Activated T-helper 1 cell treated with anti-CD3 and anti-CD28 coated beads, Interleukin-12 subunit alpha, Interleukin-12 subunit beta, Interleukin-2, Interleukin-4 antibody, amounts not matched to agents 30 ng/mL and 10 ng/mL and 1 ng/mL, durations not matched to agents 14 hours and 24 hours and 36 hours (primary cell): ENCODE results near the gene ZNF487. TPM values are rescaled to one million over a fixed set of nuclear protein-coding genes. Genes with fewer than 3 reads are reported as not detected.

Experiments used
- DNase-seq: peaks from one replicate; pipeline ENCODE4 v3.0.0; 2021; ENCODE audit warnings: low spot score
- H3K27ac Mint-ChIP-seq: one replicate; pipeline ENCODE4 v1.8.0; 2021; ENCODE audit warnings: mild to moderate bottlenecking, mixed read lengths
- H3K27me3 Mint-ChIP-seq: one replicate; pipeline ENCODE4 v1.8.0; 2022; ENCODE audit warnings: mild to moderate bottlenecking, moderate library complexity, mixed read lengths; ENCODE audit not compliant: insufficient read depth
- H3K36me3 Mint-ChIP-seq: one replicate; pipeline ENCODE4 v1.8.0; 2021; ENCODE audit warnings: low read depth, mixed read lengths
- H3K4me1 Mint-ChIP-seq: one replicate; pipeline ENCODE4 v1.8.0; 2021; ENCODE audit warnings: low read depth, mixed read lengths
- H3K4me3 Mint-ChIP-seq: one replicate; pipeline ENCODE4 v1.8.0; 2021; ENCODE audit warnings: mild to moderate bottlenecking, moderate library complexity, mixed read lengths
- H3K9me3 Mint-ChIP-seq: one replicate; pipeline ENCODE4 v1.8.0; 2021; ENCODE audit warnings: mixed read lengths
- intact Hi-C: fragments of 100-400 bp; cut with micrococcal nuclease; formaldehyde crosslinking; loops from one replicate; pipeline ENCODE4 v1.15.1; 2024
- total RNA-seq: library from RNA; stranded (reverse); gene quantifications from 2 replicates; pipeline ENCODE4 v1.2.3, GENCODE V29; 2022

The ZNF487 gene
- total RNA-seq, 1 donor from 2014 or later, result 1.8 TPM

DNA sequence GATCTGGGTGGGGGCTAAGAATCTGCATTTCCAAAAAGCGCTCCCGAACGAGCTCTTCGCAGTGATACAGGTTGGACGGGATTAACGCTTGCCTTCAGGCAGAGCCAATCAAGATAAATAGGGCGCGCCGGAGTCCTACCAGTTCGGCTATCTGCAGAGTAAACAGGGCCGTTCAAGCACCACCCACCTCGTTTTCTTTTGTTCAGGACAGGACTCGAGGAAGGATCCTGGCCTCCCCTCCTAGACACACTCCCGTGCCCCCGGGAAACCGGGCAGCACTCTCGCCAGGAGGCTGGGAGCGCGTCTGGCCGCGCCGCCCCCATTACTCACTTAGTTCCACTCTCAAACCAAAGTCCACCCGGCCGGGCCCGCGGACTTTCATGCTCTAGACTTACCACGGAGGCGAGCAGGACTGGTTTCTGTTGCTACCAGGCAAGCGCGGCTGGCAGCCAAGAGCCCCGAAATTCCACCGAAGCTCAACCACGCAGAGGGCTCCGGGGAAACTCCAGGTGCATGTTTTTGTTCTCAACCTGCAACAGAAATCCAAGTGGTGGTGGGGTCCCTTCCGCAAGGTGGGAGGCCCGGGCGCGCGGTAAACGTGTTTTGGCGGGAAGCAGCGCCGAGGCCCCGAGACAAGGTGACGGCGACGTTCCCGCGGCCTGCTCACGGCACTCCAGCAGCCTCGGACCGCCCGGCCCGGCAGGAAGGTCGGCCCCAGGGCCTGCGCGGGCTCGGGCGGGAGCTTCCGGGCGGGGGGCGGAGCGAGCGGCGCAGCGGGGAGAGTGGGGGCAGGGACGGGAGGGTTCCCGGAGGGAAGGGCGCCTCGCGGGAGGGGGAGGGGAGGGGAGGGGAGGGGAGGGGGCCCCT, 40.6 kb upstream of the ZNF487 start:
- H3K4me1 Mint-ChIP-seq, result peaks cover 82% of the 10 kb centered on the region
- DNase-seq, result peak; percentile 71
- H3K27ac Mint-ChIP-seq, result peak overlapping the region; percentile 96
- H3K36me3 Mint-ChIP-seq, result peaks cover 62% of the 10 kb centered on the region
- no peaks in the 10 kb centered on the region for H3K9me3 Mint-ChIP-seq
- peak overlapping the region; percentile 90 for H3K4me3 Mint-ChIP-seq
- intact Hi-C loops, result loop anchor here (2.0 to 10.0 kb wide), 3 partner anchors 104 to 611 kb away; partner anchors contain the start of genes BMS1 and CSGALNACT2
- H3K27me3 Mint-ChIP-seq, result no peaks in the 10 kb centered on the region

DNA sequence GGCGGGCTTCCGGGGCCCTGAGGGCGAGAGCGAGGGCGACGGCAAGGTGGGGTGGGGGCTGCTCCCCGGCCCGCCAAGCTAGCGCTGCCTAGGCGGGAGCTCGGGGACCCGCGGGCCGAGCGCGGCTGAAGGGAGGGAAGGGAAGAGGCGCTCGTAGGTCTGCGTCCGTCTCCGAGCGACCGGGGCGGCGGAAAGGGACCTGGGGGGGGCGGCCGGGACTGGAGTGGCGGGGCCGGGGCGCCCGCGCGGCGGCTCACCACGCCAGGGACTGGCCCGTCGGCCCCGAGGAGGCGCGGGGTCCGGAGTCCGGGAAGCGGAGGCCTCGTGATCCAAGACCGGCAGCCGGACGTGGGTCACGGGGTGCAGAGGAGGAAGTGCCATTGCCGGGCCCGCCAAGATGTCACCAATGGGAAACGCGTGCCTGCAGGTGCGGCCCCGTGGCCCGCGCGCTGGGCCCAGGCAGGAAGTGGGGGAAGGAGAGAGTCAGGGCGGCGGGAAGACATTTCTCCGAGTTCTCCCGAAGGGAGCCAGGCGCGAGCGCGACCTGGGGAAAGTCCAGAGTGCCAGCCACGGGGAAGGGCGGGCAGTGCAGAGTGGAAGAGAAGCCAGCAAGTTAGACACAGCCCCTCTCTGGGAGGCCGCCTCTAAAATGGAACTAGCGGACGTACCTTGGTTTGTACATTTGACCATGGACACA, 39.8 kb upstream of the ZNF487 start:
- intact Hi-C loops, result loop anchor here (1.0 to 10.0 kb wide), 7 partner anchors 10 to 612 kb away; partner anchors contain the start of genes BMS1 and CSGALNACT2
- H3K36me3 Mint-ChIP-seq, result peaks cover 57% of the 10 kb centered on the region
- H3K27ac Mint-ChIP-seq, result peak overlapping the region; percentile 94
- no peaks in the 10 kb centered on the region for H3K9me3 Mint-ChIP-seq
- H3K27me3 Mint-ChIP-seq, result no peaks in the 10 kb centered on the region
- peak; percentile 81 for DNase-seq
- H3K4me1 Mint-ChIP-seq, result peaks cover 83% of the 10 kb centered on the region
- H3K4me3 Mint-ChIP-seq, result peak overlapping the region; percentile 90

DNA sequence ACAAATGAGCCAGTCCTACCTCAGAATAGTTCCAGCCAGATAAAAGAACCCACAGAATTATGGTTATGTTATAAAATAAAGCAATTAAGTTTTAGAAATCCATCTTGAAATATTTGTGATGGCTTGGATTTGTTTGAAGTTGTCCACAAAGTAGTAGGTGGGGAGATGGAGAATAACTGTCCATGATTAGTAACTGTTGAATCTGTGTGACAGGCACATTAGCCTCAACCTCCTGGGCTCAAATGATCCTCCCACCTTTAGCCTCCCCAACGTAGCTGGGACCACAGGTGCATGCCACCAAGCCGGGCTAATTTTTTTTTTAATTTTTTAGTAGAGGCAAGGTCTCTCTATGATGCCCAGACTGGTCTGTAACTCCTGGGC, 38.0 kb upstream of the ZNF487 start:
- intact Hi-C loops, result loop anchor here (2.0 to 10.0 kb wide), 3 partner anchors 107 to 760 kb away; partner anchors contain the start of genes BMS1 and ZNF33B
- Mint-ChIP-seq H3K9me3 (no peaks in the 10 kb centered on the region), H3K27me3 (no peaks in the 10 kb centered on the region), H3K4me1 (peaks cover 83% of the 10 kb centered on the region), H3K36me3 (peaks cover 53% of the 10 kb centered on the region), H3K27ac (peak overlapping the region; percentile 94), H3K4me3 (peak overlapping the region; percentile 90)
- no peak for DNase-seq

DNA sequence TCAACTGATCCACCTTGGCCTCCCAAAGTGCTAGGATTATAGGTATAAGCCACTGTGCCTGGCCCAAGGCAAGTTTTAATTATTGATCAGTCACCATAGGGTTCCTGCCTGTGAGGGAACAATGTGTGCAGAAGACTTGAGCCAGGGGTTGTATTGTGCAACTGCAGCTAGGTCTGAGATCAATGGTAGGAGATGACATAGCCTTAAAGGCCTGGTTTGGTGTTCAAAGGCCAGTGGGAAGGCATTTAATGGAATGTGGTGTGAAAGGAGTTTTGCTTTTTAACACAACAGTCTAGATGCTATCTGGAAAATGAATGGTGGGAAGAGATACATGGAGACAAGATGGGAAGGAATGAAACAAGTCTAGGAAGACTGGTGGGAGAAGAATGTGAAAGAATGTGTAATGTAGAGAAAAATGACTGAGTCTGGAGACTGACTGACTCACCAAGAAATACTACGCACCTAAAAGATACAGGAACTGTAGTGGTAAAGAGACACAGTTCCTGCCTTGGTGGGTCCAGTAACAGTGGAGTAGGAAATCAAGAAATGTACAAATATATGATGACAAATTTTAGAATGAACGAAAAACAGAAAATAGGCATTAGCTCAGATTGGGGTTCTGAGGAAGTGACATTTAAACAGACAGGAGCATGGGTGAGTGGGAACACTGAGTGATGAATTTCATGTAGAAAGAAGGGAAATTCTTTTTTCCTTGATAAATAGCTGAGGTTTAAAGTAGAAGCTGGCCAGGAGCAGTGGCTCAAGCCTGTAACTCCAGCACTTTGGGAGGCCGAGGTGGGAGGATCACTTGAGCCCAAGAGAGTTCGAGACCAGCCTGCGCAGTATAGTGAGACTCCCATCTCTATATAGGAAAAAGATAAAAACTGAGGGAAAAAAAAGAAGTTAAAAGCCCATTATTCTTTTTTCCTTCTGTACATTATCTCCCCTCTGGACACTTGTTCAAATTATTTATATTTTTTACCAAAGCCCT, 37.3 kb upstream of the ZNF487 start:
- peak overlapping the region; percentile 90 for H3K4me3 Mint-ChIP-seq
- no peaks in the 10 kb centered on the region for H3K27me3 Mint-ChIP-seq

DNA sequence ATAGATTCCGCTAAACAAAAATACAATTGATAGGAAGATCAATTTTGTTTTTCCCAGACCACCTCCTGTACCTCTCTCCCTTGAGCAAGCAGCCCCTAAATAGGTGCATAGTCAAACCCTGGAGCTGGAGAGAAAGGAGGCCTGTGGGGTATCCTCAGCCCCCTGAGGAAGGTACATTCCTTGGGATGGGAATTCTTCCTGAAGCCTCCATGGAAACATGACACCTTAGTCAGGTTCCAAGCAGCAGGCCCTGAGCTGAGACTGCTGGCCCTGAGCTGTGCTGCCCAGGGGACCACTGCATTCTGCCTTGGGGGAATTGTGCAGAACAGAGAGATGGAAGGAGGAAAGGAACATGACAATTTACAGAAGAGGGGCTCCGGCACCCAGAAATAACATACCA, 35.3 kb upstream of the ZNF487 start:
- Mint-ChIP-seq H3K4me1 (peaks cover 75% of the 10 kb centered on the region), H3K4me3 (peak overlapping the region; percentile 99), H3K27me3 (no peaks in the 10 kb centered on the region), H3K9me3 (no peaks in the 10 kb centered on the region), H3K36me3 (peaks cover 50% of the 10 kb centered on the region), H3K27ac (peak overlapping the region; percentile 36)
- no peak for DNase-seq
- intact Hi-C loops, result no loop called here

More for the DNA sequence above, 37.3 kb upstream of the ZNF487 start:
- peak overlapping the region; percentile 89 for H3K27ac Mint-ChIP-seq
- peaks cover 83% of the 10 kb centered on the region for H3K4me1 Mint-ChIP-seq
- intact Hi-C loops, result loop anchor here (2.0 to 10.0 kb wide), 3 partner anchors 107 to 761 kb away; partner anchors contain the start of genes BMS1 and ZNF33B
- peaks cover 50% of the 10 kb centered on the region for H3K36me3 Mint-ChIP-seq
- no peaks in the 10 kb centered on the region for H3K9me3 Mint-ChIP-seq
- DNase-seq, result no peak

DNA sequence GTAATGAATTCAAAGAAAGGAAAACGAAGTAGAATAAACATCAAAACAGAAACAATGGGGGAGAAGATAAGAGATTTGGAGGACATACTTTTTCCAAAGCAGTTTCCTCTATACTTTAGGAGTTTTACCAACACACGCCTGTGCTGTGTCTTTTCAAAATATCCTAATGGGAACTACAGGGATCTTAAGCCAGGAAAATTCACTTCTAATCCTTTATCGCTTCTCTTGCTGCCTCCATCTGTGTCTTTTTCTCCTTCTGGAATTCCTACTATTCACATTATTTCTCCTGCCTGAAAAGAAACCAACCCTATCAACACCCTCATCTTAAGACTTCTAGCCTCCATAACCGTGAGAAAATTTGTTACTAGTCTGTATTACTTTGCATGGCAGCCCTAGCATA, 34.7 kb upstream of the ZNF487 start:
- Mint-ChIP-seq H3K4me3 (peak overlapping the region; percentile 99), H3K27ac (peak overlapping the region; percentile 49), H3K36me3 (peaks cover 50% of the 10 kb centered on the region), H3K9me3 (no peaks in the 10 kb centered on the region), H3K4me1 (peaks cover 74% of the 10 kb centered on the region), H3K27me3 (no peaks in the 10 kb centered on the region)
- intact Hi-C loops, result no loop called here
- no peak for DNase-seq

DNA sequence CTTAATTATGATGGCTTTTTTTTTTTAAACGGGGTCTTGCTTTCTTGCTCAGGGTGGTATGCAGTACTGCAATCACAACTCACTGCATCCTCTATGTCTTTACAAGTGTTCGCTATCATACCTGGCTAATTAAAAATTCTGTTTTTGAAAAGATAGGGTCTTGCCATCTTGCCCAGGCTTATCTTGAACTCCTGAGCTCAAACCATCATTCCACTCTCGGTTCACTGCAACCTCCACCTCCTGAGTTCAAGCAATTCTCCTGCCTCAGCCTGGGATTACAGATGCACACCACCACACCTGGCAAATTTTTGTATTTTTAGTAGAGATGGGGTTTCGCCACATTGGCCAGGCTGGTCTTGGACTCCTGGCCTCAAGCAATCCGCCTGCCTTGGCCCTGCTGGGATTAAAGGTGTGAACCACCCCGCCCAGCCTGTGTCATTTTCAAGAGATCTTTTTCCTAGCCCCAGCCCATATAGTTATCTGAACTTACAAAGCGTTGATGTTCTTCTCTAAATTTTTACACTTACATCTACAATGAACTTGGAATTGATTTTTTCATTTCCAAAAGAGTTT, 33.9 kb upstream of the ZNF487 start:
- H3K27me3 Mint-ChIP-seq, result no peaks in the 10 kb centered on the region
- peak overlapping the region; percentile 56 for H3K27ac Mint-ChIP-seq
- H3K4me3 Mint-ChIP-seq, result peak overlapping the region; percentile 99
- H3K4me1 Mint-ChIP-seq, result peaks cover 66% of the 10 kb centered on the region
- no peak for DNase-seq
- no peaks in the 10 kb centered on the region for H3K9me3 Mint-ChIP-seq
- intact Hi-C loops, result no loop called here
- H3K36me3 Mint-ChIP-seq, result peaks cover 48% of the 10 kb centered on the region

DNA sequence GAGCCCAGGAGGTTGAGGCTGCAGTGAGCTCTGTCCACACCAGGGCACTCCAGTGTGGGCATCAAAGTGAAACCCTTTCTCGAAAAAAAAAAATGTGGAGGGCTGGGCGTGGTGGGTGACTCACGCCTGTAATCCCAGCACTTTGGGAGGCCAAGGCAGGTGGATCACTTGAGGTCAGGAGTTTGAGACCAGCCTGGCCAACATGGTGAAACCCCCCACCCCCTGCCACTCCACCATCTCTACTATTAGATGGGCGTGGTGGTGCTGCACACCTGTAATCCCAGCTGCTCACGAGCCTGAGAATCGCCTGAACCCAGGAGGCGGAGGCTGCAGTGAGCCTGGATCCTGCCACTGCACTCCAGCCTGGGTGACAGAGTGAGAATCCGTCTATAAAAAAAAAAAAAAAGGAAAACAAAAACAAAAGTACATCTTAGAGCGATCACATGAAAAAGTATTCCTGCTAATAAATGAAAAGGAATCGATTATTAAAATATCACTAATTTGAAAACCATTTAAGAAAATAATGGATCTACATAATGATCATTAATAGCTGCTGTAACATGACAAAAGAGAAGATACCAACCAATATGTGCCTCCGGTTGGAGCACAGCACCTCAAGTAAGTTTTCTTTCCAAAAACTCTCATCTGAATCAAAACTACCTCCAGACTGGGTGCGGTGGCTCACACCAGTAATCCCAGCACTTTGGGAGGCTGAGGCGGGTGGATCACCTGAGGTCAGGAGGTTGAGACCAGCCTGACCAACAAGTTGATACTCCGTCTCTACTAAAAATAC, 32.8 kb upstream of the ZNF487 start:
- no peak for DNase-seq
- intact Hi-C loops, result no loop called here
- peaks cover 58% of the 10 kb centered on the region for H3K4me1 Mint-ChIP-seq

DNA sequence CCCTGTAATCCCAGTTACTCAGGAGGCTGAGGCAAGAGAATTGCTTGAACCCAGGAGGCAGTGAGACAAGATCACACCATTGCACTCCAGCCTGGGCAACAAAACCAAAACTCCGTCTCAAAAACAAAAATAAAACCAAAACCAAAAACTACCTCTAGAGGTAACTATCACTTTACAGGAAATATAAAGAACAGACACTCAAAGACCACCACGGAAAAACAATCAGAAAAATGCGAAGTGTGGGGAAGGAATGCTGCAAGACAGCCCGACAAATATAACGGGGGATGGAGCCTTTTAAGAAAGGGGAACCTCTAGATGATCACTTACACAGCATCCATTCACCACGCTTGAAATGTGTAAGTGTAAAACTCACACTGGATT, 32.2 kb upstream of the ZNF487 start:
- Mint-ChIP-seq H3K4me1 (peaks cover 57% of the 10 kb centered on the region), H3K9me3 (no peaks in the 10 kb centered on the region), H3K36me3 (peaks cover 46% of the 10 kb centered on the region), H3K4me3 (peak overlapping the region; percentile 99), H3K27ac (peak overlapping the region; percentile 84), H3K27me3 (no peaks in the 10 kb centered on the region)
- intact Hi-C loops, result no loop called here
- DNase-seq, result no peak

More for the DNA sequence above, 32.8 kb upstream of the ZNF487 start:
- H3K9me3 Mint-ChIP-seq, result no peaks in the 10 kb centered on the region
- no peaks in the 10 kb centered on the region for H3K27me3 Mint-ChIP-seq
- H3K4me3 Mint-ChIP-seq, result peak overlapping the region; percentile 99
- peak overlapping the region; percentile 84 for H3K27ac Mint-ChIP-seq
- H3K36me3 Mint-ChIP-seq, result peaks cover 49% of the 10 kb centered on the region

DNA sequence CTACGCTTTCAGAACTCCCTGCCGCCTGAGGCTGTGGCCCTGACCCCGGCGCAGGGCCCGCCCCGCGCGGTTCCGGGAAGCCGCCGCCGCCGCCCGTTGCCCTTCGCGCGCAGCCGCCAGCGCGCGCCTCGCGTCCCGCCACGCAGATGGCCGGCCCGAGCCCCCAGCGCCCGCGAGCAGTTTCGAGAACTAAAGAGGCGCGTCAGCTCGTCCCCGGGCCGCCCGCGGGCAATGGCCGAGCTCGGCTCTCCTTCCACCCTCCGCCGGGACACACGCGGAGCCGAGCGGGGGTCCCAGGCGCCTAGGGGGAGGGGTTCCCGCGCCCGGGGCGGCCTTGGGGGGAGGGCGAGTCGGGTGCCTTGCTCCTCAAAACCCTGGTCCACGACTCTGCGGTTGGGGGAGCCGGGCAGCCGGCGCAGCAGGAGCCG, 29.7 kb upstream of the ZNF487 start:
- Mint-ChIP-seq H3K4me3 (peak overlapping the region; percentile 99), H3K27ac (peak overlapping the region; percentile 100), H3K4me1 (peaks cover 48% of the 10 kb centered on the region), H3K27me3 (no peaks in the 10 kb centered on the region), H3K9me3 (no peaks in the 10 kb centered on the region), H3K36me3 (peaks cover 37% of the 10 kb centered on the region)
- intact Hi-C loops, result loop anchor here (1.0 to 2.0 kb wide), 3 partner anchors 10 to 268 kb away; partner anchors contain the start of gene CSGALNACT2
- DNase-seq, result peak; percentile 67

DNA sequence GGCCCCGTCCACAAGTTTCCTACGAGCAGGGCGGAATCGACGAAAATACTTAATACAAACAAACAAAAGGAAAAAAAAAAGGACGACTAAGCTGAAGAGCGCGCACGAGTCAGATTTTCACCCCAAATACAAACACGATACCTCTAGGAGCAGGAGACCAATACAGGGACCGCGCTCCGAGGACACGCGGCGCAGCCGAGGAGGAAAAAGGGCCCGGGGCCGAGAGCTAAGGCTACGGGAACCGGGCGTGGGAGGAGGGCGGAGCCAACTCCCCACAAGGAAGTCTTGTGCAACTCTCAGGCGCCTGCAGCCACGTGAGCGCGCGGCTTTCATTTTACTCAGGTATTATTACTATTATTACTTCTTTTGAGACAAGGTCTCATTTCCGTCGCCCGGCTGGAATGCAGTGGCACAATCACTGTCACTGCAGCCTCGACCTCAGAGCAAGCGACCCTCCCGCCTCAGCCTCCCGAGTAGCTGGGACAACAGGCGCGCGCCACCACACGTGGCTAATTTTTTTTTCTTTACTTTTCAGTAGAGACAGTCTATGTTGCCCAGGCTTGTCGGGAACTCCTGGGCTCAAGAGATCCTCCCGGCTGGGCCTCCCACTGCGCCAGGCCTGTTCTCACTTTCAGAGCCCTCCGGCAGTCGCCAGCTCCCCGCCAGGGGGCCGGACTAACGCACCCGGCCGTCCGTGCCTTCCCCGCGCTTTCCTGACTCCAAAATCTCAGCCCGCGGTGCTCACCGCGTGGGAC, 29.2 kb upstream of the ZNF487 start:
- peaks cover 33% of the 10 kb centered on the region for H3K36me3 Mint-ChIP-seq
- intact Hi-C loops, result loop anchor here (1.0 to 2.0 kb wide), 3 partner anchors 10 to 269 kb away; partner anchors contain the start of gene CSGALNACT2
- peaks cover 42% of the 10 kb centered on the region for H3K4me1 Mint-ChIP-seq

More for the DNA sequence above, 29.2 kb upstream of the ZNF487 start:
- DNase-seq, result peak; percentile 81
- Mint-ChIP-seq H3K27ac (peak overlapping the region; percentile 100), H3K4me3 (peak overlapping the region; percentile 99), H3K9me3 (no peaks in the 10 kb centered on the region), H3K27me3 (no peaks in the 10 kb centered on the region)
